ENCODE measurements around the gene METAP1. TPM values are rescaled to one million over a fixed set of nuclear protein-coding genes. Genes with fewer than 3 reads are reported as not detected.
A peak's percentile ranks its signal among the peaks of the same experiment; 100 is the strongest.

METAP1 gene
- total RNA-seq, result 53.2 TPM

GRCh38 chr4:98995183-98996055 is at the start of gene METAP1:
TSS of gene METAP1 (plus strand) at chr4:98995721. CDS start at chr4:98995754, 33 bp downstream.
- intact Hi-C loops (cut with DNase I), result loop anchor here (1.0 to 10.0 kb wide), 7 partner anchors 57 to 733 kb away; partner anchors contain the start of genes EIF4E, RAP1GDS1 and TSPAN5

DNA sequence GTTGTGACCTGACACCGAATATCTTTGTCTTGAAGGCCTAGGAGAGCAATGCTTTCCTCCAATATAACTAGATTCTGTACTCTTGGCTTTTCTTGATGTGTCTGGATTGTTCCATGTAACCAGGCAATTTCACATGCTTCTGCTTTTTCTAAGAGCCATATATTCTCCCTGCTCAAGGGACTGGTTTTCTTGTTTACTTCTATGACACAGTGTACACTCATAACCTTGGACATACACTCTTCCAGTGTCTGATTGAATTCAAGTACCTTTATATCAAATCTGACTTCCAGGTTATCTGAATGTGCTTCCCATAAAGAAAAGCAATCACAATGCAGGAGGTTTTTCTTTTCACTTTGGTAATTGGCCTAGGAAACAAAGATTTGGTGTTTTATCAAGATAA is 49.2 kb upstream of the METAP1 start:
- no peak for DNase-seq (ENCODE audit: low spot score in 2 of 2)
- intact Hi-C loops (cut with DNase I), result no loop called here
- Histone ChIP-seq H3K27ac (peak overlapping the region; percentile 63 to 66), H3K36me3 (no peaks in the 10 kb centered on the region), H3K4me1 (peaks cover 0 to 10% of the 10 kb centered on the region in 2 donors), H3K27me3 (no peaks in the 10 kb centered on the region), H3K9me3 (no peaks in the 10 kb centered on the region), H3K4me3 (no peak overlapping the region)
- no peak for TF ChIP-seq CTCF (IDR thresholded peaks at IDR 0.05)

More at GRCh38 chr4:98995183-98996055, at the start of gene METAP1:
- Histone ChIP-seq H3K27ac (peak within 1 kb of the TSS; percentile 81 to 91), H3K4me1 (peaks cover 0 to 7% of the 10 kb centered on the region in 2 donors), H3K27me3 (no peaks in the 10 kb centered on the region), H3K9me3 (no peaks in the 10 kb centered on the region), H3K36me3 (no peaks in the 10 kb centered on the region), H3K4me3 (peak within 1 kb of the TSS; percentile 91)
- TF ChIP-seq CTCF (IDR thresholded peaks at IDR 0.05), result peak; percentile 39 to 64 (median 58)
- peak; percentile 82 to 96 for DNase-seq (ENCODE audit: low spot score in 2 of 2)

- TF ChIP-seq CTCF (IDR thresholded peaks at IDR 0.05), result no peak
- intact Hi-C loops (cut with DNase I), result no loop called here
These were observed 44.6 kb upstream of the METAP1 start for GRCh38 chr4:98950925-98951324.

DNA sequence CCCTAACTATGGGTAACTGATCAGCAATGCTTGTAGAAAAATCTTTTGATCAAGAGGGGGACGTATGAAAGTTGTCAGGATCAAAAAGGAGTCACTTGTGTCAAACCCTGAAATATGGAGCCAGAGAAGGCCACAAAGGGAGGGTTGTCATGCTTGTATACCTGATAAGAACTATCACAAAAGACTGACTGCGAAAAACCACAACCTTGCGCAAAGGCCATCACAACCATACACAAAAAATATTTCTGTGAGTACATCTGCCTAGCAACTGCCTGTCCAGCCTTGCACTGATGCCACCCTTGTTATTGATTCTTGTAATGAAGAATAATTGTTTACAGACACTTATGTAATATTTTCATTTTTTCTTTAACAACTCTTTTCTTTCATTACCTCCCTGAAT is 43.8 kb upstream of the METAP1 start:
- TF ChIP-seq CTCF (IDR thresholded peaks at IDR 0.05), result no peak
- intact Hi-C loops (cut with DNase I), result no loop called here
- Histone ChIP-seq H3K36me3 (no peaks in the 10 kb centered on the region), H3K4me3 (no peak overlapping the region), H3K9me3 (no peaks in the 10 kb centered on the region), H3K27me3 (no peaks in the 10 kb centered on the region), H3K4me1 (no peaks in the 10 kb centered on the region), H3K27ac (no peak overlapping the region)
- no peak for DNase-seq (ENCODE audit: low spot score in 2 of 2)

More at GRCh38 chr4:98950925-98951324, 44.6 kb upstream of the METAP1 start:
- Histone ChIP-seq H3K9me3 (no peaks in the 10 kb centered on the region), H3K4me3 (no peak overlapping the region), H3K36me3 (no peaks in the 10 kb centered on the region), H3K27ac (no peak overlapping the region), H3K4me1 (peaks cover 0 to 3% of the 10 kb centered on the region in 2 donors), H3K27me3 (no peaks in the 10 kb centered on the region)
- no peak for DNase-seq (ENCODE audit: low spot score in 2 of 2)

DNA sequence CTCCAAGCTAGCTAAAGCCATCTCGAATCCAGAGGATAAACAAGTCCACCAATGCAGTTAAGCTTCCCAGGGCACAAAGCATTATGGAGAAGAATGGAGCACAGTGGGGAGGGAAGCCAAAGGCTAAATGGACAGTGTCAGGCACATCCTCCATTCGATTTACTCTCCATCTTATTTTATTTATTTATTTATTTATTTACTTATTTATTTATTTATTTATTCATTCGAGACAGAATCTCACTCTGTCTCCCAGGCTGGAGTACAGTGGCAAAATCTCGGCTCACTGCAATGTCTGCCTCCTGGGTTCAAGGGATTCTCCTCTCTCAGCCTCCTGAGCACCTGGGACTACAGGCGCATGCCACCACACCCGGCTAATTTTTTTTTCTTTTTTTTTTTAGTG is 40.3 kb upstream of the METAP1 start:
- Histone ChIP-seq H3K4me1 (no peaks in the 10 kb centered on the region), H3K9me3 (no peaks in the 10 kb centered on the region), H3K27me3 (no peaks in the 10 kb centered on the region), H3K4me3 (no peak overlapping the region), H3K27ac (no peak overlapping the region), H3K36me3 (no peaks in the 10 kb centered on the region)
- intact Hi-C loops (cut with DNase I), result no loop called here
- DNase-seq (ENCODE audit: low spot score in 2 of 2), result no peak
- TF ChIP-seq CTCF (IDR thresholded peaks at IDR 0.05), result no peak

Data from ascending aorta (tissue), 2 donors.